Measurements from ENCODE around the gene SPACDR. TPM values are rescaled to one million over a fixed set of nuclear protein-coding genes. Genes with fewer than 3 reads are reported as not detected.

Gene SPACDR
- total RNA-seq, 1 experiment from 2014 or later, result not detected

DNA sequence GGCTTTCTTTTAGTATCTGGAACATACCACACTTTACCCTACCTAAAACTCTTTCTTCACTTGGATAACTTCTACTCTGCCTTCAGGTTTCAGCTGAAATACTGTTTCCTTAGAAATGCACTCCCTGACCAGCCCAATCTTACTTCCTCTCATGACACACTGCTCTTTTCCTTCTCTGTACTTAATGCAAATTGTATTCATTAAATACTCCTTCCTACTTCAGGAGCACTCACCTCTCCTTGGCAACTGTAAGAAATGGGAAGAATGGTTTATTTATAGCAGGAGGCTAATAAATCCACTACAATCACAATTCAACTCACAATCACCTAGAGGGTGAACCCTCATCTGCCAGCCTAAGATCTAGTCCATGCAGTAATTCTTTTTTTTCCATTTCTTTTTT is 50.7 kb downstream of the SPACDR start:
- H3K4me1 ChIP-seq (ENCODE audit: insufficient read depth, low read length), result no peaks in the 10 kb centered on the region
- no peaks in the 10 kb centered on the region for H3K9me3 Mint-ChIP-seq
- TF ChIP-seq, protein P1, sequence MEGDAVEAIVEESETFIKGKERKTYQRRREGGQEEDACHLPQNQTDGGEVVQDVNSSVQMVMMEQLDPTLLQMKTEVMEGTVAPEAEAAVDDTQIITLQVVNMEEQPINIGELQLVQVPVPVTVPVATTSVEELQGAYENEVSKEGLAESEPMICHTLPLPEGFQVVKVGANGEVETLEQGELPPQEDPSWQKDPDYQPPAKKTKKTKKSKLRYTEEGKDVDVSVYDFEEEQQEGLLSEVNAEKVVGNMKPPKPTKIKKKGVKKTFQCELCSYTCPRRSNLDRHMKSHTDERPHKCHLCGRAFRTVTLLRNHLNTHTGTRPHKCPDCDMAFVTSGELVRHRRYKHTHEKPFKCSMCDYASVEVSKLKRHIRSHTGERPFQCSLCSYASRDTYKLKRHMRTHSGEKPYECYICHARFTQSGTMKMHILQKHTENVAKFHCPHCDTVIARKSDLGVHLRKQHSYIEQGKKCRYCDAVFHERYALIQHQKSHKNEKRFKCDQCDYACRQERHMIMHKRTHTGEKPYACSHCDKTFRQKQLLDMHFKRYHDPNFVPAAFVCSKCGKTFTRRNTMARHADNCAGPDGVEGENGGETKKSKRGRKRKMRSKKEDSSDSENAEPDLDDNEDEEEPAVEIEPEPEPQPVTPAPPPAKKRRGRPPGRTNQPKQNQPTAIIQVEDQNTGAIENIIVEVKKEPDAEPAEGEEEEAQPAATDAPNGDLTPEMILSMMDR (conservative IDR thresholded peaks at IDR 0.05), result no peak
- H3K56ac ChIP-seq (ENCODE audit: insufficient read length, low read depth, low read length), result no peak overlapping the region
- no peak overlapping the region for H2AFZ ChIP-seq (ENCODE audit: low read length)
- H4K8ac ChIP-seq (replicated peaks; ENCODE audit: insufficient read length, low read depth, low read length), result no peak overlapping the region
- H2BK12ac ChIP-seq (ENCODE audit: insufficient read length, low read depth, low read length), result no peak overlapping the region
- no peak overlapping the region for H2BK15ac ChIP-seq (ENCODE audit: low read depth, low read length)
- no peak overlapping the region for H4K5ac ChIP-seq (ENCODE audit: insufficient read length, low read depth, low read length)
- H3K79me2 ChIP-seq (ENCODE audit: insufficient read depth, low read length), result no peaks in the 10 kb centered on the region
- no peak overlapping the region for H2BK20ac ChIP-seq (ENCODE audit: low read depth, low read length, poor library complexity, severe bottlenecking)
- H3K27me3 ChIP-seq (ENCODE audit: insufficient read depth, low read length), result no peaks in the 10 kb centered on the region
- no peak overlapping the region for H3K27ac ChIP-seq (ENCODE audit: insufficient read length, low read depth, low read length)
- H4K20me1 ChIP-seq (ENCODE audit: control insufficient read depth, insufficient read depth, insufficient read length), result no peaks in the 10 kb centered on the region
- no peaks in the 10 kb centered on the region for H3K79me1 ChIP-seq (ENCODE audit: insufficient read depth, low read depth, low read length, poor library complexity, severe bottlenecking)
- H3K23me2 ChIP-seq (ENCODE audit: insufficient read length, low read depth, low read length, poor library complexity, severe bottlenecking), result no peaks in the 10 kb centered on the region
- no peaks in the 10 kb centered on the region for H3K9me3 ChIP-seq (ENCODE audit: control insufficient read depth, low read depth, low read length)
- no peak overlapping the region for H4K91ac ChIP-seq (ENCODE audit: insufficient read length, low read depth, low read length)
- no peak overlapping the region for H2AK5ac ChIP-seq (ENCODE audit: insufficient read length, low read length)
- DNase-seq, result no peak
- no peak overlapping the region; a peak in 1 of 7 replicates for H3K27ac Mint-ChIP-seq
- no peaks in the 10 kb centered on the region for H3K36me3 Mint-ChIP-seq (ENCODE audit: insufficient read depth in 1 of 3, low read depth in 3 of 3)
- no peak overlapping the region for H3K4me3 Mint-ChIP-seq
- H3K23ac ChIP-seq (ENCODE audit: insufficient read length, low read depth, low read length), result no peak overlapping the region
- H3K18ac ChIP-seq (ENCODE audit: insufficient read length, low read depth, low read length), result no peak overlapping the region
- no peak overlapping the region for H3K9ac ChIP-seq (ENCODE audit: extremely low read depth, insufficient read length, low read length)
- H2BK5ac ChIP-seq (ENCODE audit: insufficient read length, low read length), result no peak overlapping the region
- no peak overlapping the region for H3K4ac ChIP-seq (ENCODE audit: low read depth, low read length)
- H3K27me3 Mint-ChIP-seq (ENCODE audit: low read depth), result peaks cover 3% of the 10 kb centered on the region; the same call in 1 of the 2 replicates
- H3K4me2 ChIP-seq (ENCODE audit: insufficient read depth, insufficient read length, low read length), result no peak overlapping the region
- no peaks in the 10 kb centered on the region for H3K4me1 Mint-ChIP-seq
- H3K14ac ChIP-seq (ENCODE audit: insufficient read depth, low read length), result no peak overlapping the region
- H2BK120ac ChIP-seq (ENCODE audit: low read depth, low read length, poor library complexity, severe bottlenecking), result no peak overlapping the region
- H3T11ph ChIP-seq (ENCODE audit: low read length), result no peak overlapping the region

Measured in H9 (cell line).